ENCODE results near the gene IGFBP7.

- TF ChIP-seq YY1 (IDR thresholded peaks at IDR 0.05; ENCODE audit: insufficient read depth, insufficient read length) = no peak
- no peak for TF ChIP-seq SUZ12 (IDR thresholded peaks at IDR 0.05; ENCODE audit: extremely low read depth, insufficient read depth, insufficient read length)
Measured at GRCh38 chr4:57037982-57038604, 72.1 kb downstream of the IGFBP7 start.
